T-helper 17 cell (primary cell): ENCODE data around the gene VKORC1L1. TPM values are rescaled to one million over a fixed set of nuclear protein-coding genes. Genes with fewer than 3 reads are reported as not detected.
A peak's percentile ranks its signal among the peaks of the same experiment; 100 is the strongest.
"Not testable (repeated sequence)": the region's sequence is repeated elsewhere in the genome, so short reads cannot be mapped to it uniquely, and the experiment has no call there.

ENCODE experiments used
- ATAC-seq: fragments of 150-1000 bp; cut with Tn5 transposase; 2 replicates; pipeline ENCODE4 v1.10.0; 2021; ENCODE audit warnings: mild to moderate bottlenecking, moderate library complexity
- DNase-seq, 3 donors: peaks; one replicate each; pipeline versions ENCODE4 v3.0.0 to v3.0.0-alpha.2; 2020 to 2021
- H3K9me3 ChIP-seq: one replicate; pipeline ENCODE4 v1.7.0; 2013; ENCODE audit warnings: low read length, mild to moderate bottlenecking; ENCODE audit not compliant: control insufficient read depth, poor library complexity, severe bottlenecking
- H3K27ac Mint-ChIP-seq: one replicate; pipeline ENCODE4 v1.8.0; 2022; ENCODE audit warnings: mild to moderate bottlenecking, moderate library complexity, mixed read lengths
- H3K27me3 Mint-ChIP-seq: one replicate; pipeline ENCODE4 v1.8.0; 2022; ENCODE audit warnings: mixed read lengths
- H3K36me3 Mint-ChIP-seq: one replicate; pipeline ENCODE4 v1.8.0; 2022; ENCODE audit warnings: low read depth, mixed read lengths
- H3K4me1 Mint-ChIP-seq: one replicate; pipeline ENCODE4 v1.8.0; 2022; ENCODE audit warnings: mild to moderate bottlenecking, mixed read lengths
- H3K4me3 Mint-ChIP-seq: one replicate; pipeline ENCODE4 v1.8.0; 2022; ENCODE audit warnings: mild to moderate bottlenecking, moderate library complexity, mixed read lengths
- total RNA-seq, 4 donors: library from RNA in 2 of 4; stranded (reverse) in 2 of 4; gene quantifications; one replicate each; pipeline ENCODE4 v1.2.3 and lab custom pipeline; 2022 to 2026

VKORC1L1 gene
- total RNA-seq, 2 donors from 2014 or later = 5.5 to 7.1 TPM

DNA sequence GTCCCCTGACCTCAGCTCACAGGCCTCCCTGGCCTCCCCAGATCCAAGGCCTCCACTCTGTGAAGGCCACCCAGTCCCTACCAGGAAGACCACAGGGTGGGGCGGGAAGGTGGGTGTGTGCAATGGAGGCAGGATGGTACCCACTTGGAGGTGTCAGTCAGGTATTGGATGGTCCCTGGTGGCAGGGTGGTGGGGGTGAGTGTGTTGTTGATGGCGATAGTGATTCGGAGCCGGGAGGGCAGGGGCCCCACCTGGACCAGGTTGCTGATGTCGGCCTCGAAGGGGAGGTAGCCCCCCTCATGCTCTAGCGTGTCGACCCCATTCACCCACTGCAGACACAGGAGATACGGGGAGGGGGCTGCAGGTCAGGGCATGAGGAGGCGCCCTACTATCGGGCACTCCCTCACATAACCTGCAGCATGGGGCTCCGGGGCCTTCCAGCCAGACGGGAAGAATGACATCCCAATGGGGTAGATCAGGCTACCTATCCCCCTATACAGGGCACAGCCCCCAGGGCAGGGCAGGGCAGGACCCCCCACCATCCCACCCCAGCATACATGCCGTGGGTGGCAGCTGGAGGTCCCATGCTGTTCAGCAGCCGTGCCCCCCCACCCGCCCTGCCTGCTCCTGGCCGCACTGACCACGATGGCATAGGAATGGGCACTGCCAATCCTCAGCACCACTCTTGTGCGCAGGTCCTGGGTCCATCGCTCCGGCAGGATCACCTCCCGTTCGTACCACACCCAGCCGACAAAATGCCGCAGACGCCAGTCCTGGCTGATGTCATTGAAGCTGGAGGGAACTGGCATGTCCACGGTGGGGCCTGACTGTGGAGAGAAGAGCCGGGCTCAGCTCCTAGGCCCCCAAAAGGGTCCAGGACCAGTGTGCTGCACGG lies 107.0 kb downstream of the VKORC1L1 start:
- Mint-ChIP-seq H3K27ac (peak overlapping the region; percentile 83), H3K4me3 (peak overlapping the region; percentile 86), H3K36me3 (no peaks in the 10 kb centered on the region), H3K4me1 (peaks cover 8% of the 10 kb centered on the region), H3K27me3 (no peaks in the 10 kb centered on the region)
- DNase-seq = no peak
- no peaks in the 10 kb centered on the region for H3K9me3 ChIP-seq
- ATAC-seq = no peak

- ATAC-seq (peak; percentile 74), DNase-seq (peak; percentile 30 to 38 (median 38))
- Mint-ChIP-seq H3K4me1 (peaks cover 8% of the 10 kb centered on the region), H3K36me3 (no peaks in the 10 kb centered on the region), H3K27ac (peak overlapping the region; percentile 83), H3K4me3 (peak overlapping the region; percentile 86), H3K27me3 (no peaks in the 10 kb centered on the region)
- no peaks in the 10 kb centered on the region for H3K9me3 ChIP-seq
Measured at GRCh38 chr7:65980478-65981250, 107.8 kb downstream of the VKORC1L1 start.

DNA sequence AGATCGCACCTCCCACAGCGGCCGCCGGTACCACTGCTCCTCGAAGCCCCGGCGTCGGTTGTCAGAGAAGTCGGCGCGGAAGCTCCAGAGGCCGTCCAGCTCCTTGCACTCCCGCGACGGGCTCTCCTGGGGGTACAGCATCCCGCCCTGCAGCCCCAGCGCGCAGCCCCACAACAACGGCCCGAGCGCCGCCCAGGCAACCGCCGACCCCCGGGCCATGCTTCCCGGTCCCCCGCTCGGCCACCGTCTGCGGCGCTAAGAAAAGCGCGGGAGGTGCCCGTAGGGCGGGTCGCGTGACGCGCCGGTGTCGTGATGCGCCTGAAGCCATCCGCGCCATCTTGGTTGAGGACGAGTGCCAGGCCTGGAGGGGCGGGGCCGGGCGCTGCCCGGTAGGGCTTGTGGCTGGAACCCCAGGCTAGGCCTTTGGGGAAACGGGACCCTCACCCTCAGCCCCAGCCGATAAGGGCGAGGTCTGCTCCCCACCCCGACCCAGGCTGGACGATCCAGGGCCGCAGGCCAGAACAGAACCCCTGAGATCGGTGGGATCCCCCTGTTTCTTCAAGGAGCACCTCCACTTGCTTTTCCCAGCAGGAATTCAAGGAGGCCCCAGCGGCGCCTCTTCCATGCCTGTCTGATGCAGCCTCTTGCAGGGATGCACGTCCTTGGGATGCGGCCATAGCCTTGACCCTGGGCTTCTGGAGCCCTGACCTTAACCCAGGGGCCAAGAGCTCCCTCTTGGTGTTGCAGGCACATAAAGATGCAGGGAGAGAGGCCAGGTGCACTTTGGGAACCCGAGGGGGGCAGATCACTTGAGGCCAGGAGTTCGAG lies 109.3 kb downstream of the VKORC1L1 start, which contains the start of gene GUSB:
Gene GUSB (minus strand): TSS at position 249 of the 828 bp plus-strand sequence. CDS start 30 bp downstream, at position 219.
- Mint-ChIP-seq H3K4me1 (peaks cover 8% of the 10 kb centered on the region), H3K4me3 (peak within 1 kb of the TSS; percentile 86), H3K27ac (peak within 1 kb of the TSS; percentile 83), H3K27me3 (no peaks in the 10 kb centered on the region), H3K36me3 (no peaks in the 10 kb centered on the region)
- peak; percentile 90 for ATAC-seq
- H3K9me3 ChIP-seq = no peaks in the 10 kb centered on the region
- DNase-seq = peak; percentile 75 to 86 (median 77)

DNA sequence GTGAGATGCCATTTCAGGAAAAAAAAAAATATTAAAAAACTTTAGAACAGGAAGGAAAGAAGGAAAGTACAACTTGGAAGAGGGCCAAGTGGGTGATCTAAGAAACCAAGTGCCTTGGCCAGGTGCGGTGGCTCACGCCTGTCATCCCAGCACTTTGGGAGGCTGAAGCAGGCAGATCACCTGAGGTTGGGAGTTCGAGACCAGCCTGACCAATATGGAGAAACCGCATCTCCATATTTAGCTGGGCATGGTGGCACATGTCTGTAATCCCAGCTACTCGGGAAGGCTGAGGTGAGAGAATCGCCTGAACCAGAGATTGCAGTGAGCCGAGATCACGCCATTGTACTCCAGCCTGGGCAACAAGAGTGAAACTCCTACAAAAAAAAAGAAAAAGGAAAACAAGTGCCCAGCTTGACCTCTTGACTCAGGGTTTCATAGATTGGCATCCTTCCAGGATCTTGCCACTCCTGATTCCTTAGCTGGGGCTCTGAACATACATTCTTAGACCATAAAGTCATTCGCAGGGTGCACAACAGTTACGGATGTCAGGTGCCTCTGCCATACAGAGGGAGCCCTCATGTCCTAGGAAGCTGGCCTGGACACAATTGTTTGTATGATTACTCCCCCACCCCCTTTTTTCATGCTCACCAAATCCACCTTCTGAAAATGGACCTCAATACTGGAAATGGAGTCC lies 111.2 kb downstream of the VKORC1L1 start:
- no peak for DNase-seq
- H3K27me3 Mint-ChIP-seq = no peaks in the 10 kb centered on the region
- no peak for ATAC-seq
- no peak overlapping the region for H3K4me3 Mint-ChIP-seq
- H3K9me3 ChIP-seq = no peaks in the 10 kb centered on the region
- H3K36me3 Mint-ChIP-seq = no peaks in the 10 kb centered on the region
- H3K4me1 Mint-ChIP-seq = peaks cover 8% of the 10 kb centered on the region
- H3K27ac Mint-ChIP-seq = no peak overlapping the region

- H3K36me3 Mint-ChIP-seq = no peaks in the 10 kb centered on the region
- H3K27ac Mint-ChIP-seq = peak overlapping the region; percentile 47
- ATAC-seq (no peak), DNase-seq (no peak)
- no peaks in the 10 kb centered on the region for H3K9me3 ChIP-seq
- no peaks in the 10 kb centered on the region for H3K27me3 Mint-ChIP-seq
- no peaks in the 10 kb centered on the region for H3K4me1 Mint-ChIP-seq
- H3K4me3 Mint-ChIP-seq = no peak overlapping the region
Measured at GRCh38 chr7:65988084-65988483, 115.2 kb downstream of the VKORC1L1 start.

- H3K36me3 Mint-ChIP-seq, ATAC-seq, H3K4me1 Mint-ChIP-seq, H3K4me3 Mint-ChIP-seq, H3K9me3 ChIP-seq, H3K27ac Mint-ChIP-seq, H3K27me3 Mint-ChIP-seq, DNase-seq: not testable (repeated sequence)
Measured at GRCh38 chr7:65988503-65988902, 115.6 kb downstream of the VKORC1L1 start.

- H3K36me3 Mint-ChIP-seq = no peaks in the 10 kb centered on the region
- no peaks in the 10 kb centered on the region for H3K9me3 ChIP-seq
- H3K4me3 Mint-ChIP-seq = no peak overlapping the region
- H3K27me3 Mint-ChIP-seq = no peaks in the 10 kb centered on the region
- H3K27ac Mint-ChIP-seq = no peak overlapping the region
- DNase-seq = no peak
- H3K4me1 Mint-ChIP-seq = no peaks in the 10 kb centered on the region
- no peak for ATAC-seq
Measured at GRCh38 chr7:65989694-65990080, 116.8 kb downstream of the VKORC1L1 start.

GRCh38 chr7:65991829-65992228 lies 119.0 kb downstream of the VKORC1L1 start:
- H3K4me1 Mint-ChIP-seq, DNase-seq, H3K36me3 Mint-ChIP-seq, ATAC-seq, H3K9me3 ChIP-seq, H3K4me3 Mint-ChIP-seq, H3K27me3 Mint-ChIP-seq, H3K27ac Mint-ChIP-seq: not testable (repeated sequence)

DNA sequence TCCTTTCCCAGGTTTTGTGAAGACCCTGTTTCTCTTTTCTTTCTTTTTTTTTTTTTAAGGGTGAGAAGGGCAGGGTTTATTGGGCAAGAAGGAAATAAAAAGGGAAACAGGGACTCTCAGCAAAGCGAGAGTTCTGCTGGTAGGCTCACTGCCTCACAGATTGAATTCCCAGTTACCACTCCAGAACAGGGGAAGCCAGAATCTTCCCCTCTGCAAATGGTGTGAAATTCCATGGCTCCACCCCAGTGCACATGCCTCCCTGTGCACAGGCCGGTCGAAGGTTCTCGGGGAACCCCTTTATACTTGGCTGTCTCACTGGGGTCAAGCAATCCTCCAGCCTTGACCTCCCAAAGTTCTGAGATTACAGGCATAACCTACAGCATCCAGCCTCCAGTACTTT lies 119.7 kb downstream of the VKORC1L1 start:
- Mint-ChIP-seq H3K36me3 (no peaks in the 10 kb centered on the region), H3K27me3 (peaks cover 5% of the 10 kb centered on the region), H3K4me3 (no peak overlapping the region), H3K27ac (no peak overlapping the region), H3K4me1 (no peaks in the 10 kb centered on the region)
- DNase-seq (no peak), ATAC-seq (no peak)
- no peaks in the 10 kb centered on the region for H3K9me3 ChIP-seq

- not testable (repeated sequence) for H3K4me3 Mint-ChIP-seq, H3K4me1 Mint-ChIP-seq, H3K27me3 Mint-ChIP-seq, DNase-seq, H3K9me3 ChIP-seq, ATAC-seq, H3K27ac Mint-ChIP-seq, H3K36me3 Mint-ChIP-seq
Measured at GRCh38 chr7:65994984-65995383, 122.1 kb downstream of the VKORC1L1 start.

- not testable (repeated sequence) for H3K4me3 Mint-ChIP-seq, H3K27ac Mint-ChIP-seq, H3K27me3 Mint-ChIP-seq, H3K36me3 Mint-ChIP-seq, H3K9me3 ChIP-seq, ATAC-seq, H3K4me1 Mint-ChIP-seq, DNase-seq
Measured at GRCh38 chr7:66000823-66001417, 128.0 kb downstream of the VKORC1L1 start.

DNA sequence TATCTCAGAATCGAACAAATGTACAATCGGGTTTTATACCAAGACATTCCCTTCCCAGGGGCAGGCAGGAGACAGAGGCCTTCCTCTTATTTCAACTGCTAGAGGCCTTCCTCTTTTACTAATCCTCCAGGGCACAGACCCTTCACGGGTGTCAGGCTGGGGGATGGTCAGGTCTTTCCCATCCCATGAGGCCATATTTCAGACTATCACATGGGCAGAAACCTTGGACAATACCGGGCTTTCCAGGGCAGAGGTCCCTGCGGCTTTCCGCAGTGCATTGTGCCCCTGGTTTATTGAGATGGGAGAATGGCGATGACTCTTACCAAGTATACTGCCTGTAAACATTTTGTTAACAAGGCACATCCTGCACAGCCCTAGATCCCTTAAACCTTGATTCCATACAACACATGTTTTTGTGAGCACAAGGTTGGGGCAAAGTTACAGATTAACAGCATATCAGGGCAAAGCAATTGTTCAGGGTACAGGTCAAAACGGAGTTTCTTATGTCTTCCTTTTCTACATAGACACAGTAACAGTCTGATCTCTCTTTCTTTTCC lies 132.3 kb downstream of the VKORC1L1 start:
- H3K4me3 Mint-ChIP-seq, H3K4me1 Mint-ChIP-seq, H3K9me3 ChIP-seq, H3K27me3 Mint-ChIP-seq, DNase-seq, H3K36me3 Mint-ChIP-seq, ATAC-seq, H3K27ac Mint-ChIP-seq: not testable (repeated sequence)
